Adipocyte (in vitro differentiated cells): Measurements from ENCODE around the gene KNDC1.

ENCODE experiments used
- DNase-seq: peaks from one replicate; pipeline ENCODE4 v3.0.0-alpha.2; 2015; ENCODE audit warnings: low read depth
- H3K27me3 ChIP-seq: replicated peaks from 2 replicates; pipeline ENCODE4 v1.7.0; 2013; ENCODE audit warnings: mild to moderate bottlenecking, low read length, moderate library complexity; ENCODE audit not compliant: control insufficient read depth, insufficient read depth
- H3K36me3 ChIP-seq: 2 replicates; pipeline ENCODE4 v1.7.0; 2013; ENCODE audit warnings: low read length, mild to moderate bottlenecking, moderate library complexity; ENCODE audit not compliant: control insufficient read depth, insufficient read depth, severe bottlenecking
- H3K4me1 ChIP-seq: 2 replicates; pipeline ENCODE4 v1.7.0; 2013; ENCODE audit warnings: mild to moderate bottlenecking, low read length, moderate library complexity; ENCODE audit not compliant: control insufficient read depth, insufficient read depth
- H3K4me3 ChIP-seq: 2 replicates; pipeline ENCODE4 v1.7.0; 2013; ENCODE audit warnings: mild to moderate bottlenecking, low read length, moderate library complexity
- H3K9ac ChIP-seq: 2 replicates; pipeline ENCODE4 v1.7.0; 2013; ENCODE audit warnings: mild to moderate bottlenecking, low read length, moderate library complexity
- H3K9me3 ChIP-seq: 2 replicates; pipeline ENCODE4 v1.7.0; 2013; ENCODE audit warnings: mild to moderate bottlenecking, low read length, moderate library complexity; ENCODE audit not compliant: control insufficient read depth

Gene KNDC1

GRCh38 chr10:133201151-133201947 is 41.3 kb downstream of the KNDC1 start:
- no peak overlapping the region for H3K4me3 ChIP-seq
- no peaks in the 10 kb centered on the region for H3K36me3 ChIP-seq
- no peaks in the 10 kb centered on the region for H3K4me1 ChIP-seq
- no peak for DNase-seq
- H3K27me3 ChIP-seq = no peaks in the 10 kb centered on the region
- H3K9me3 ChIP-seq = no peaks in the 10 kb centered on the region
- H3K9ac ChIP-seq = no peak overlapping the region

- H3K27me3 ChIP-seq = no peaks in the 10 kb centered on the region
- no peak overlapping the region for H3K9ac ChIP-seq
- H3K9me3 ChIP-seq = no peaks in the 10 kb centered on the region
- no peaks in the 10 kb centered on the region for H3K4me1 ChIP-seq
- no peak for DNase-seq
- no peaks in the 10 kb centered on the region for H3K36me3 ChIP-seq
- H3K4me3 ChIP-seq = no peak overlapping the region
Measured at GRCh38 chr10:133201948-133202725, 42.1 kb downstream of the KNDC1 start.

GRCh38 chr10:133202778-133203651 is 43.0 kb downstream of the KNDC1 start:
- Histone ChIP-seq H3K4me1 (no peaks in the 10 kb centered on the region), H3K4me3 (no peak overlapping the region), H3K9me3 (no peaks in the 10 kb centered on the region), H3K36me3 (no peaks in the 10 kb centered on the region), H3K27me3 (no peaks in the 10 kb centered on the region), H3K9ac (no peak overlapping the region)
- no peak for DNase-seq

GRCh38 chr10:133203652-133204195 is 43.7 kb downstream of the KNDC1 start:
- no peaks in the 10 kb centered on the region for H3K9me3 ChIP-seq
- no peak overlapping the region for H3K4me3 ChIP-seq
- DNase-seq = no peak
- no peaks in the 10 kb centered on the region for H3K27me3 ChIP-seq
- H3K4me1 ChIP-seq = no peaks in the 10 kb centered on the region
- no peak overlapping the region for H3K9ac ChIP-seq
- H3K36me3 ChIP-seq = no peaks in the 10 kb centered on the region

DNA sequence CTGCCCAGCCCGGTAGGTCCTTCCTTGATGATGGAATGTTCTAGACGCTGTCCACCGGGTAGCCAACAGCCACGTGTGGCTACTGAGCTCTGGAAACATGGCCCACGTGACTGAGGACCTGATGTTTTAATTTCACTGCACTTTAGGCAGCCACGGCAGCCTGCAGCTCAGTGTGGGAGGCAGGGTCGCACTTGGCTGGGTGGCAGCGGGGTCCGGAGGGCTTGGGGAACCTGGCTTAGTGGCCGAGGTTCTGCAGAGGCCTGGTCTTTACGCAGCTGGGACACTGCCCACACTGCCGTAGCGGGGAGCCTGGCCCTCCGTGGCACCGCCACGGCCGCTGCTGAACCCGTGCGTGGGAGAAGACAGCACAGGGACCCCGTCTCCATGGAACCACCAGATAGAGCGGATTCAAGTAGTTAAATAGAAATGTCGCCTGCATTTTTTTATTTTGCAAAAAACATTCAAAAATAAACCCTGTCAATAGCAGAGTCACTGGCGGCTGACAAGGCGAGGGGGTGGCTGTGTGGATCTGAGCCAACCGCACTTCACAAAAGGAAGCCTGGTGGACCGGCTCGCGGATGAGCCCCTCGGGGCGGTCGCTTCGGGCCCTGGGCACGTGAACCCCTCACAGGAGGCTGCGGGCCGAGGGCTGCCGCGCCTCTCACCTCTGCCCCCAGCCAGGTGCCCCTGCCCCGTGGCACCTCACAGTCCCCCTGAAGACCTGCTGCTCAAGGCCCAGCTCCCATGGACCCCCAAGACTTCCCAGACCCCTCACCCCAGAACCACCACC is 44.4 kb downstream of the KNDC1 start:
- H3K9ac ChIP-seq = no peak overlapping the region
- H3K4me1 ChIP-seq = no peaks in the 10 kb centered on the region
- H3K4me3 ChIP-seq = no peak overlapping the region
- H3K36me3 ChIP-seq = no peaks in the 10 kb centered on the region
- no peaks in the 10 kb centered on the region for H3K9me3 ChIP-seq
- DNase-seq = no peak
- H3K27me3 ChIP-seq = no peaks in the 10 kb centered on the region

DNA sequence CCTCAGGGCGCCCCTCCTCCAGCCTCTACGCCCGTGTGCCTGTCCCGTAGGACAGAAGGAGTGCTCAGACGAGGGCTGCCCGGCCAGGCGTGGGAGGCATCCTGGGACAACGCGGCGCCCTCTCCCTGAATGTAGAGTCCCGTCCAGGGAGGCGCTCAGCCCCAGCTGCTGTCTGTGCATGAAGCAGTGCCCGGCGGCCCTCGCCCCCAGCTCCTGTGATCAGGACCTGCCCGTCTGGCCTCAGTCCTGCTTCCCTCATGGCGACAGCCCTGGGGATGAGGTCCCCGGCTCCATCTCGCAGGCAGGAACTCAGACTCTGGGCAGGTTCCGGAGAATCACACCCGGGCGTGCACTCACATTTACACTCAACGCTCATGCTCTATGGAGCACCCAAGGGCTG is 45.1 kb downstream of the KNDC1 start:
- Histone ChIP-seq H3K9me3 (no peaks in the 10 kb centered on the region), H3K4me1 (no peaks in the 10 kb centered on the region), H3K27me3 (no peaks in the 10 kb centered on the region), H3K36me3 (no peaks in the 10 kb centered on the region), H3K9ac (no peak overlapping the region), H3K4me3 (no peak overlapping the region)
- DNase-seq = no peak

DNA sequence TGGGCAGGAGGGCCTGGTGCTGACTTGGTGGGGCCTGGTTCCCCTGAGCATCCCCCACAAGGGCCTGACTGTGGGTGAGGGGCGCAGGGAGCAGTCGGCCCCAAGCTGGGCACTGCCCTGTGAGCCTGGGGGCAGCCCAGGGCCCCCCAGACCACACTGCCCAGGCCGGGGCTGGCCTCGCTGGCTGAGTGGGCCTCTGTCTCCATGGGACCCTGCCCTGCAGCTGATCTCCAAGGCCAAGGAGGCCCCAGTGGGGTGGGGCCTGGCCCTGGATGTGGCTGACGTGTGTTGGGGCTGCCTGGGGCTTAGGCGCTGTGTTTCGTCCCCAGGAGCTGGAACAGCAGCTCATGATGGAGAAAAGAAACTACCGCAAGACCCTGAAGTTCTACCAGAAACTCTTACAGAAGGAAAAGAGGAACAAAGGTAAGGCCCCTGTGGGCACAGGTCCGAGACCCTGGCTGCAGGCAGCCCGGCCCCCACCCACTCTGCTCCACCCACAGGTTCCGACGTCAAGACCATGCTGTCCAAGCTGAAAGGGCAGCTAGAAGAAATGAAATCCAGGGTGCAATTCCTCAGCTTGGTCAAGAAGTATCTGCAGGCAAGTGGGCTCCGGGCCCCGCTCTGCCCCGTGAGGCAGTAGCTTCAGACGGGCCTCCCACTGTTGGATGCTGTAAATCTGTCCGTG is 46.5 kb downstream of the KNDC1 start:
- H3K9me3 ChIP-seq = no peaks in the 10 kb centered on the region
- no peaks in the 10 kb centered on the region for H3K27me3 ChIP-seq
- no peak overlapping the region for H3K9ac ChIP-seq
- H3K4me3 ChIP-seq = no peak overlapping the region
- H3K36me3 ChIP-seq = no peaks in the 10 kb centered on the region
- H3K4me1 ChIP-seq = no peaks in the 10 kb centered on the region
- no peak for DNase-seq

DNA sequence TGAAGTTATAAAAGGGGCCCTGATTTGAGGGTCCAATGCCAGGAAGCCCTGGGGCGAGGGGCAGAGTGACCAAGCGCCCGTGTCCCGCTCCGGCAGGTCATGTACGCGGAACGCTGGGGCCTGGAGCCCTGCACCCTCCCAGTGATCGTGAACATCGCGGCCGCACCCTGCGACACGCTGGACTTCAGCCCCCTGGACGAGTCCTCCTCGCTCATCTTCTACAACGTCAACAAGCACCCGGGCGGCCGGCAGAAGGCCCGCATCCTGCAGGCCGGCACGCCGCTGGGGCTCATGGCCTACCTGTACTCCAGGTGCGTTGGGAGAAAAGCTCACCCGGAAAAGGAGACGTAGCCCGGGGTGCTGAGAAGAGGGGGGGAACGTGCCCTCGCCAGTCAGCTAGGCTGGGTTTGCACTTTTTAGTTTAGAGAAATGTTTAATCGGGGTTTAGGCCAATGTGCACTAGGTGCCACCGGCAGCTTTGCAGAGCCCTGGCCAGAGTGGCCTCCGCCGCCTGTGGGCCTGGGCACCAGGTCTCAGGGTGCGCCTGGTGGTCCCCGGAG is 47.1 kb downstream of the KNDC1 start:
- H3K4me1 ChIP-seq = no peaks in the 10 kb centered on the region
- H3K36me3 ChIP-seq = no peaks in the 10 kb centered on the region
- H3K9me3 ChIP-seq = no peaks in the 10 kb centered on the region
- no peak overlapping the region for H3K4me3 ChIP-seq
- H3K27me3 ChIP-seq = no peaks in the 10 kb centered on the region
- no peak for DNase-seq
- H3K9ac ChIP-seq = no peak overlapping the region

DNA sequence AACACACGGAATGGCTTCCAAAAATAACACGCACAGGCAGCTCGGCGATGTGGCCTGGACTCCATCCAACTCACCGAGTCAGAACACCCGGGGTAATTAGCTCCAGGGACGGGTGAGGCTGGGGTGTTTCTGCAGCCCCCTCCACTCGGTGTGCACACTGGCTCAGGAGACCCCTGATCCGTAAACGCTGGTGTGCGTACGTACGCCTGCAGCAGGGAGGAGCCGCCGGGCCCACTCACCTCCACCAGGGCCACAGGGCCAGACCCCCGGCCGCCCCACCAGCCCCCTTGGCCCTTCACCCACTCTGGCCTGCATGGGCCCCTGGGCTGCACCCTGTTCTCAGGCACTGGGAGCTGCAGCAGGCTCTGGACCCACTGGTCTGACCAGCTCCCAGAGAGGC is 47.6 kb downstream of the KNDC1 start:
- no peaks in the 10 kb centered on the region for H3K27me3 ChIP-seq
- H3K36me3 ChIP-seq = no peaks in the 10 kb centered on the region
- H3K4me3 ChIP-seq = no peak overlapping the region
- no peaks in the 10 kb centered on the region for H3K9me3 ChIP-seq
- no peaks in the 10 kb centered on the region for H3K4me1 ChIP-seq
- no peak overlapping the region for H3K9ac ChIP-seq
- DNase-seq = no peak

- Histone ChIP-seq H3K27me3 (no peaks in the 10 kb centered on the region), H3K9ac (no peak overlapping the region), H3K9me3 (no peaks in the 10 kb centered on the region), H3K4me3 (no peak overlapping the region), H3K36me3 (no peaks in the 10 kb centered on the region), H3K4me1 (no peaks in the 10 kb centered on the region)
- no peak for DNase-seq
Measured at GRCh38 chr10:133208466-133208865, 48.4 kb downstream of the KNDC1 start.
